ENCODE measurements around the gene BCL2. TPM values are rescaled to one million over a fixed set of nuclear protein-coding genes. Genes with fewer than 3 reads are reported as not detected.

The BCL2 gene
- total and polyA plus RNA-seq, 9 of the 15 experiments (the other 6 are each of a cell fraction or from before 2014, with no cell fraction given) = 0.10 to 1.1 (median 0.65) TPM

DNA sequence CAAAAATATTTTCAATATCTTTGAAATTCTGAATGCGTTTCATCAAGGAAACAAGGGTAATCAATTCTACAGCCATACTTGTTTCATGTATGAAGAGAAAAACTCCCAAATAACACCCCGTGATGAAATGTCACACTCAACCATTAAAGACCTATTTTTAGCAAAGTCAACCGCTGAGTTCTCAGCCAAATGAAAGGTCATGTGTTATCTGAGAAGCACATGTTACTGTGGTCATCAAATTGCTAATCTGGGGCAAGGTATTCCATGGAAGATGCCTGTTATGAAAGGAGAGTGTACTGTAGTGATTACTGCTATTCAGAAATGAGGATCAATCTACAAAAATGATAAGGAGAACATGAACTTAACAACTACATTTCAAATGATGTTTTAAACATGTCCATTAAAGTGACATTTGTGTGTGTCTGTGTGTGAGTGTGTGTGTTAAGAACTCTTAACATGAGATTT, 126.7 kb downstream of the BCL2 start (continued):
- TF ChIP-seq MTA3 (IDR thresholded peaks at IDR 0.05; ENCODE audit: borderline replicate concordance) = no peak
- TF ChIP-seq KLF16 (IDR thresholded peaks at IDR 0.05) = peak; percentile 65; the same call in 1 of the 2 replicates
- TF ChIP-seq, protein P1, sequence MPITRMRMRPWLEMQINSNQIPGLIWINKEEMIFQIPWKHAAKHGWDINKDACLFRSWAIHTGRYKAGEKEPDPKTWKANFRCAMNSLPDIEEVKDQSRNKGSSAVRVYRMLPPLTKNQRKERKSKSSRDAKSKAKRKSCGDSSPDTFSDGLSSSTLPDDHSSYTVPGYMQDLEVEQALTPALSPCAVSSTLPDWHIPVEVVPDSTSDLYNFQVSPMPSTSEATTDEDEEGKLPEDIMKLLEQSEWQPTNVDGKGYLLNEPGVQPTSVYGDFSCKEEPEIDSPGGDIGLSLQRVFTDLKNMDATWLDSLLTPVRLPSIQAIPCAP (CRISPR knock-in tag; IDR thresholded peaks at IDR 0.05; ENCODE audit: borderline replicate concordance) = no peak
- no peak for TF ChIP-seq POLR3G (IDR thresholded peaks at IDR 0.05; ENCODE audit: extremely low read depth, insufficient read length, insufficient replicate concordance)
- TF ChIP-seq ZNF696 (CRISPR knock-in tag; conservative IDR thresholded peaks at IDR 0.05) = no peak
- no peak for TF ChIP-seq ZKSCAN3 (CRISPR knock-in tag; IDR thresholded peaks at IDR 0.05)
- TF ChIP-seq HDAC8 (tag; IDR thresholded peaks at IDR 0.05) = no peak
- TF ChIP-seq NFIX (CRISPR knock-in tag; IDR thresholded peaks at IDR 0.05; ENCODE audit: low read depth) = no peak
- no peak for TF ChIP-seq RB1 (IDR thresholded peaks at IDR 0.05; ENCODE audit: low read depth)
- peak; percentile 62 for TF ChIP-seq HDAC3 (IDR thresholded peaks at IDR 0.05; ENCODE audit: borderline replicate concordance, partially characterized antibody)
- no peak for TF ChIP-seq SRSF3 (IDR thresholded peaks at IDR 0.05; ENCODE audit: insufficient read depth, low read length)
- TF ChIP-seq KLF6 (CRISPR knock-in tag; IDR thresholded peaks at IDR 0.05; ENCODE audit: borderline replicate concordance) = no peak

Measured in K562 (cell line).